CD4-positive, alpha-beta T cell treated with Interleukin-17A for 4 hours (primary cell): ENCODE data around the gene HOXA10.

Experiments used
- DNase-seq: peaks from one replicate; pipeline ENCODE4 v3.0.0-alpha.2; 2020; ENCODE audit warnings: mixed read lengths

The HOXA10 gene

DNA sequence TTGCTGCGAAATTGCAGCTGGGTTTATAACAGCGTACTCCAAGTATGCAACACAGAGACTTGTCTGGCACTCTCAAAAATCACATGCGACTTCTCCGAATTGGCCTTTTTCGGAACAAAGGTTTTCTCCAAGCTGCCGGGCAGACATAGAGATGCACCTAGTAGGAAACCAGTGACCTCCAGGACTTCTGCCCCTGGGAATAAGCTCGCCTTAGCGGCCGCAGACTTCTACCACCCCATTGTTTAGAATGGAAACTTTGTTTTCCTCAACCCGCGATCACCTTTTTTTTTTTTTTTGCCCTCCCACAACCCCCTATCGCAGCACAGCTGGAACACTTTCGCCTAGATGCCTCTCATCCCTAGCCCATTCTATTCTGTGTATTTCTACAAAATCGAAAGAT lies 4.9 kb upstream of the HOXA10 start:
- peak; percentile 1 for DNase-seq

DNA sequence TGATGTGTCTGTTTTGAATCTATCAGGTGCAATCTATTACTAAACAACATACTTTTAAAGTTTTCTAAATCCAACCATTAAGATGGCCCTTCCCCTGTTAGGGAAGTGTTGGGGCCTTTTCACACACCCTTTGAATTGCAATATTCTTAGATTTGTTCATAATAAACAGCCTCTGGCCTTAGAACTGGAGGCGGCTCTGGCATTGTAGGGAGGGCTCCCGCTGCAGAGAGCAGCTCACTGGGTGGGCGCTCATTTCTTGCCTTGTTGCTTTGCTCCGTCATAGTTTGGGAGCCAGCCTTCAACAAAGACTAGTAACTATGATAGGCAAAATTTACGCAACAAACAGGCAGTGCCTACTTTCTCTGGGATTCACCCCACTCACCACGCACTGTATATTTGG lies 4.2 kb upstream of the HOXA10 start:
- DNase-seq, result peak; percentile 0

GRCh38 chr7:27177795-27178320 lies 3.7 kb upstream of the HOXA10 start:
- peak; percentile 2 for DNase-seq

DNA sequence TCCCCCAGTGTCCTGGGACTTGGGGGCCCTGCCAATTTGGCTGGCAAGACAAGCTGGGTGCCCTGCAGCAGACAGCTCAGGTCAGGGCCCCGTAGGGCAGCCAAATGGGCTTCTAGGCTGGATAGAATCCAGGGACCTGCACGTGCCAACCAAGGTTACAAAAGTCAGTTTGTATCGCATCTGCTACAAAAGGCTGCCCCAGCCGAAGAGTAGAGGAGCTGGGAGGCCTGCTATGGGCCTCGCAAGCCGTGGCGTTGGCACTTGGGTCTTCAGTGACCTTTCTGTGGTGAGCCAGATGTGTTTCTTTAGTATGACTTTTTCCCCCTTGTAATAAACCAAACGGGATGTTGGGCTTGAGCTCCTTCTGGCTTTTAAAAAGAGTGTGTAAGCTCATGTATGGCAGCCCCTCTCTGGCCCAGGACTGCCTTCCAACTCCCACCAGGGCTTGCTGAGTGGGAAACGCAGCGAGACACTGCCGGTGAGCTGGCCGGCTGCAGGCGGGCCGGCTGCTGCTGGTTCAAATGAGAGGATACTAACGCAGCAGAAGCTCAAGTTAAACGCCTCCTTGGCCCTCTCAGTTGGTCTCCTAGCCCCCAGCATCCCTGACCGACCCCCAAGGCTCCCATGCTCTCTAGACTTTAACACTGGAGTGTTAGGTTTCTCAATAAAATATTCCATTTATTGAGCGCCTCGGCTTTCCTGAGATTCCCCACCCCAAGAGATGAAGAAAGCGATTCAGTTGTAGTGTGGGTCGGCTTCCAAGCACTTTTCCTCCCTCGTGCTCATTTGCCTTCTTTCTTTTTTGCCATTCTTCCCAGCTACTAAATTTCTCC lies 3.1 kb upstream of the HOXA10 start:
- peak; percentile 1 for DNase-seq

- DNase-seq, result no peak
Observed at GRCh38 chr7:27176524-27176845, 2.4 kb upstream of the HOXA10 start.

GRCh38 chr7:27175626-27176523 lies 1.8 kb upstream of the HOXA10 start:
- DNase-seq, result no peak

GRCh38 chr7:27174874-27175625 lies 930 bp upstream of the HOXA10 start:
- no peak for DNase-seq

DNA sequence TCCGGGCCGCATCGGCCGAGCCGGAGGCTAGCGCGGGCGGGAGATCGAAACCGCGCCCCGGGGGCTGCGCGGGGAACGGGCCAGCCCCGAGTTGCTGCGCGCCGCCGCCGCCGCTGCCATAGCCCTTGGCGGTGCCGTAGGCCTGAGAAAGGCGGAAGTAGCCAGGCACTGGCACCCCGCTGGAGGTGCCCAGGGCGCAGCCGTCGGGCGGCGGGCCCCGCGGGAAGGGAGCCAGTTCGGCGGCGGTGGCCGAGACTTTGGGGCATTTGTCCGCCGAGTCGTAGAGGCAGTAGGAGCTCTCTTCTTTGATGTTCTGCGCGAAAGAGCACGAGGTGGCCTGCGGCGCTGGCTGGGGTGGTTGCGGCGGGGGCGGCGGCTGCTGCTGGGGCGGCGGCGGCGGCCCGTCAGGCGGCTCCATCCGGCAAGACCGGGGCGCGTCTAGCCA lies 587 bp downstream of the HOXA10 start:
- peak; percentile 50 for DNase-seq

DNA sequence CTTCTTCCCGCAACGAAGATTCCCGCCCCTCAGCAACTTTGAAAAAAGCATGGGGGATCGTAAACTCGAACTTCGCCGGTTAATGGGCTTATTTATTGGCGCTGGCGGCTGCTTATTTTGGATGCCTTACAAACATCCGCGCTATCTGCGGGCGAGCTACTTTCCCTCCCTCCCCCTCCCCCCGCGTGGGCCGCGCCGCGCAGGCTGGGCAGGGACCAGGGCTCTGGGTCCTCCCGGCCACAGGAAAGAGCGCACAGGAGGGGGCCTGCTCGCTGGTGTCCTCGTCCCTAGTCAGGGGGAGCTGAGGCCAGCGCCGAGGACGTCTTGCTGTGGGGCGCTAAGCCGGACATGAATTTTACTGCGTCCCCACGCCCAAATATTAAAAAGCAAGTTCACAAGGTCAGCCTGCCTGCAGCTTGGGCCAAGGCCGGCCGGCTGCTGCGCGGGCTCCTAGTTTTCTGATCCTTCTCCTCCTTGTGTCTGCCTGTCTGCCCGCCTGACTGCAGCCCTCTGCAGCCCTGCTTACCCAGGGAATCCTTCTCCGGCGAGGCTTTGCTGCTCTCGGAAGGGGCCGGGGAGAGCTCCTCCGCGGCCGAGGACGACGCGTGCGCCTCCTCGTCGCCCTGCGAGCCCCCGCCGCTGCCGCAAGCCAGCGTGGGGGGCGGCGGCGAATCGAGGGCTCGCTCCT lies 1.2 kb downstream of the HOXA10 start:
- peak; percentile 20 for DNase-seq

- peak; percentile 4 for DNase-seq
Observed at GRCh38 chr7:27172315-27172774, 1.8 kb downstream of the HOXA10 start.

GRCh38 chr7:27171637-27172314 lies 2.3 kb downstream of the HOXA10 start:
- peak; percentile 16 for DNase-seq

DNA sequence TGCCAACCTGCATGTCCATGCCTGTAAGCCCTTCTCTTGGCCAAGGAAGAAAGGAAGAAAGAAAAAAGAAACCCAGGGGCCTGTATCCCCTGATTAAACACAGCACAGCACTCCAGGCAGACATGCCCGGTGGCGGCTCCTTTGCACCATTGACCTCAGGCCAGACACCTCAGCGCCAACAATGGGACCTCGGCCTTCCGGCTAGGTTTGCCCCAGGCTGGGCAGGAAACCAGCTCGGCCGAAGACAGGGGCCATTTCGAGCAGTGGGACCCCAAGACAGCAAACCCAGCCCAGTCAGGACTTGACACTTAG lies 2.8 kb downstream of the HOXA10 start:
- DNase-seq, result peak; percentile 3

GRCh38 chr7:27170426-27171324 lies 3.4 kb downstream of the HOXA10 start:
- no peak for DNase-seq

DNA sequence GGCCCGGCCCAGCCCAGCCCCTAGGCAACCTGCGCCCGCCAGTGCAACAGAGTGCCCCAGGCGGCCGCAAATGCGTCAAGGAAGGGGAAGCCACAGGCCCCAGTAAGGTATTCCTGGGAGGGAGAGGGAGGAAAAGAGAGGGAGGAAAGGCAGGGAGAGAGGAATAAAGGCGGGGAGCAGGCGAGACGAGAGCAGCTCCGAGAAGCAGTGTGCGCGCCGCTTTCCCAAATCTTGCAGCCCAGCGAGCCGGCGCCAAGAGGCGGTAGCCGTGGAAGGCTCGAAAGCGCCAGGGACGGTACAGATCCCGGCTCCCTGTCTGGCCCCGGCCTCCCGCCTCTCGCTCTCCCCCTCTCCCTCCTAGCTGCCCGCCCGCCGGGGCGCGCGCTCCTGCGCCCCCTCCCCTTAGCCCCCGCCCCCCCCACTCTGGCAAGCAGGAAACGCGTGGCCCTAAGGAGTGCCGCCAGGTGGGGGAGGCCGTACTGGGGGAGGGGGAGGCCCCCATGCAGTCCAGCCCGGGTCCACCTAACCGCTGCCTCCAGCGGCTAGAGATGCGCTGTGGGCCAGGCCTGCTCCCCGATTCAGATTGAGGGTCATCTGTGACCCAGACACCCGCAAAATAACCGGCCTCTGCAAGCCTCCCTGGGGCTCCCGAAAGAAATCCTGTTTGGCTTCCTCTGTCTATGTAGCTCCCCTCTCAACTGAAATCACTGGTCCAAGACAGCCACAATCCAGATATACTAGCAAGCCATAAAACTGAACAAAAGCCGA lies 4.3 kb downstream of the HOXA10 start:
- DNase-seq, result no peak

- peak; percentile 53 for DNase-seq
Observed at GRCh38 chr7:27168265-27168947, 5.7 kb downstream of the HOXA10 start.

- no peak for DNase-seq
Observed at GRCh38 chr7:27167916-27168264, 6.2 kb downstream of the HOXA10 start.

- no peak for DNase-seq
Observed at GRCh38 chr7:27166531-27167505, 7.3 kb downstream of the HOXA10 start.

- no peak for DNase-seq
Observed at GRCh38 chr7:27165996-27166530, 8.1 kb downstream of the HOXA10 start.
